Kidney capillary endothelial cell (primary cell): ENCODE data around the gene BMS1.
"Not testable (repeated sequence)": the region's sequence is repeated elsewhere in the genome, so short reads cannot be mapped to it uniquely, and the experiment has no call there.

Experiments
- DNase-seq: peaks from one replicate; pipeline ENCODE4 v3.0.0-alpha.2; 2018; ENCODE audit warnings: low spot score

BMS1 gene

GRCh38 chr10:42785759-42786158 is 3.2 kb downstream of the BMS1 start:
- DNase-seq, result no peak

GRCh38 chr10:42790835-42791234 is 8.2 kb downstream of the BMS1 start:
- no peak for DNase-seq

GRCh38 chr10:42795701-42796100 is 13.1 kb downstream of the BMS1 start:
- DNase-seq, result no peak

GRCh38 chr10:42801135-42801534 is 18.5 kb downstream of the BMS1 start:
- no peak for DNase-seq

GRCh38 chr10:42802876-42803275 is 20.3 kb downstream of the BMS1 start:
- DNase-seq, result no peak

GRCh38 chr10:42809676-42810075 is 27.1 kb downstream of the BMS1 start:
- DNase-seq, result no peak

GRCh38 chr10:42812028-42812427 is 29.4 kb downstream of the BMS1 start:
- no peak for DNase-seq

GRCh38 chr10:42813989-42814687 is 31.5 kb downstream of the BMS1 start:
- DNase-seq, result not testable (repeated sequence)

GRCh38 chr10:42816334-42816733 is 33.7 kb downstream of the BMS1 start:
- DNase-seq, result not testable (repeated sequence)

- no peak for DNase-seq
Observed at GRCh38 chr10:42816912-42817311, 34.3 kb downstream of the BMS1 start.

- not testable (repeated sequence) for DNase-seq
Observed at GRCh38 chr10:42817417-42817816, 34.8 kb downstream of the BMS1 start.

- not testable (repeated sequence) for DNase-seq
Observed at GRCh38 chr10:42826759-42827158, 44.2 kb downstream of the BMS1 start.

GRCh38 chr10:42827201-42827600 is 44.6 kb downstream of the BMS1 start:
- DNase-seq, result no peak

- DNase-seq, result not testable (repeated sequence)
Observed at GRCh38 chr10:42828391-42828790, 45.8 kb downstream of the BMS1 start.

- no peak for DNase-seq
Observed at GRCh38 chr10:42830237-42830636, 47.6 kb downstream of the BMS1 start.

- no peak for DNase-seq
Observed at GRCh38 chr10:42836096-42836495, 53.5 kb downstream of the BMS1 start.

GRCh38 chr10:42836771-42837468 is 54.3 kb downstream of the BMS1 start:
- no peak for DNase-seq

- DNase-seq, result not testable (repeated sequence)
Observed at GRCh38 chr10:42844810-42845209, 62.2 kb downstream of the BMS1 start.

GRCh38 chr10:42847261-42847660 is 64.7 kb downstream of the BMS1 start:
- DNase-seq, result not testable (repeated sequence)

- DNase-seq, result no peak
Observed at GRCh38 chr10:42850931-42851330, 68.3 kb downstream of the BMS1 start.

GRCh38 chr10:42859256-42859655 is 76.7 kb downstream of the BMS1 start:
- DNase-seq, result no peak

GRCh38 chr10:42860016-42860415 is 77.4 kb downstream of the BMS1 start:
- DNase-seq, result not testable (repeated sequence)

- not testable (repeated sequence) for DNase-seq
Observed at GRCh38 chr10:42862801-42863200, 80.2 kb downstream of the BMS1 start.

- no peak for DNase-seq
Observed at GRCh38 chr10:42864575-42864974, 82.0 kb downstream of the BMS1 start.
